Esophagus muscularis mucosa (tissue), 4 donors: ENCODE data around the gene PEX3.

Experiments
- CTCF ChIP-seq, 3 experiments: fragments of 200-600 bp in 2 of 3; fragments of 450-650 bp in 1 of 3; sonication (generic) in 2 of 3; IDR thresholded peaks; one replicate each; pipeline ENCODE4 v1.5.1; 2017 to 2019; ENCODE audit warnings: antibody characterized with exemption in 3 of 3, mild to moderate bottlenecking in 2 of 3, moderate library complexity in 1 of 3
- EP300 ChIP-seq: sonication (generic); formaldehyde crosslinking; IDR thresholded peaks from one replicate; pipeline ENCODE4 v1.6.1; 2017; ENCODE audit warnings: antibody characterized with exemption
- POLR2A ChIP-seq: fragments of 450-650 bp; IDR thresholded peaks from one replicate; pipeline ENCODE4 v1.6.1; 2017; ENCODE audit warnings: antibody characterized with exemption, moderate library complexity, mild to moderate bottlenecking, low read depth
- POLR2AphosphoS5 ChIP-seq, 2 donors: sonication (generic); formaldehyde crosslinking; IDR thresholded peaks; one replicate each; pipeline ENCODE4 v1.6.1; 2017; ENCODE audit warnings: antibody characterized with exemption in 2 of 2

GRCh38 chr6:143513410-143513809 lies 62.8 kb downstream of the PEX3 start:
- no peak for TF ChIP-seq POLR2A
- peak in 1 of 3 experiments; percentile 24 for TF ChIP-seq CTCF (IDR thresholded peaks at IDR 0.05)
- TF ChIP-seq POLR2AphosphoS5 (IDR thresholded peaks at IDR 0.05) = no peak
- TF ChIP-seq EP300 = no peak
